ENCODE results near the gene FICD. TPM values are rescaled to one million over a fixed set of nuclear protein-coding genes. Genes with fewer than 3 reads are reported as not detected.

The FICD gene
- total and polyA plus RNA-seq, 2 donors (not counting 1 experiment from before 2014, with no cell fraction given), result 1.2 to 9.1 TPM

DNA sequence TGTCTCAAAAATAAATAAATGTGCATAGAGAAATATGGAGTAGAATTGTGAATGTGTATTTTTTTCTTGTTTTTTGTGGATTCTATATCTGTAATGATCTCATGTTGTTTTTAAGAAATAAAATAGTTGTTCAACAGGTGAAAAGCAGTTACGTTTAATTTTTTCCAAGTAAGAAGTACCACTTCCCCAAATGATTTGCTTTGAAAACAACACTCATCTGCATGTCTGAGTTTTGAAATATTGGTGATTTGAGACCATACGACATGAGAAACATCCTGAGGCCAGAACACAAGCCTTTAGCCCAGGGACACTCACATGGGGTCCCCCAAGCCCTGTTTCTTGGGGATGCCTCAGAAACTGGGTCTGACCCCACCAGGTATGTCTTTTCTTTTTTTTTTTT lies 4.2 kb upstream of the FICD start:
- H3K4me2 ChIP-seq (replicated peaks; ENCODE audit: low read depth, low read length, poor library complexity, severe bottlenecking), result peak overlapping the region; percentile 59

More for the DNA sequence above, 4.2 kb upstream of the FICD start:
- H3K4me3 ChIP-seq (ENCODE audit: control extremely low read depth in 1 of 5, extremely low read depth in 1 of 5, insufficient read depth in 1 of 5, low read depth in 2 of 5, low read length in 4 of 5), result no peak overlapping the region
- H3K27me3 ChIP-seq (replicated peaks in 1 of 4; ENCODE audit: control extremely low read depth in 1 of 4, control insufficient read depth in 3 of 4, insufficient read depth in 4 of 4, low read length in 3 of 4), result peaks cover 0 to under 1% (median 0%) of the 10 kb centered on the region in 4 experiments
- no peaks in the 10 kb centered on the region for H4K20me1 ChIP-seq (ENCODE audit: control insufficient read depth, insufficient read depth, low read length, poor library complexity, severe bottlenecking)
- no peaks in the 10 kb centered on the region for H3K9me3 ChIP-seq (ENCODE audit: control extremely low read depth in 1 of 3, control insufficient read depth in 2 of 3, insufficient read depth in 1 of 3, low read length in 2 of 3)
- DNase-seq (peak; percentile 43), ATAC-seq (ENCODE audit: low read depth) (no peak)
- H3K27me3 Mint-ChIP-seq, result peaks cover 5% of the 10 kb centered on the region
- ChIA-PET POLR2A (interaction anchor here (0.7 kb wide), 1 partner anchor 14 kb away, joined by 3 read pairs; no protein-coding TSS in a partner anchor), CTCF (interaction anchor here (0.6 to 3.0 kb wide), 7 partner anchors 9 to 831 kb away, joined by 3 to 30 read pairs (median 6); no protein-coding TSS in a partner anchor)
- H3K9ac ChIP-seq (ENCODE audit: low read length), result no peak overlapping the region
- peaks cover 10 to 22% of the 10 kb centered on the region in 2 donors for H3K4me1 ChIP-seq (ENCODE audit: control insufficient read depth in 2 of 2, insufficient read depth in 2 of 2, low read length in 2 of 2)
- H2AFZ ChIP-seq (ENCODE audit: insufficient read depth, low read depth, low read length, poor library complexity, severe bottlenecking), result peak overlapping the region; percentile 43
- H3K9me3 Mint-ChIP-seq (ENCODE audit: insufficient read depth), result no peaks in the 10 kb centered on the region
- TF ChIP-seq EZH2 (IDR thresholded peaks at IDR 0.05; ENCODE audit: borderline replicate concordance, insufficient read depth, low read depth, low read length, poor library complexity, severe bottlenecking), result no peak
- TF ChIP-seq, protein P1, sequence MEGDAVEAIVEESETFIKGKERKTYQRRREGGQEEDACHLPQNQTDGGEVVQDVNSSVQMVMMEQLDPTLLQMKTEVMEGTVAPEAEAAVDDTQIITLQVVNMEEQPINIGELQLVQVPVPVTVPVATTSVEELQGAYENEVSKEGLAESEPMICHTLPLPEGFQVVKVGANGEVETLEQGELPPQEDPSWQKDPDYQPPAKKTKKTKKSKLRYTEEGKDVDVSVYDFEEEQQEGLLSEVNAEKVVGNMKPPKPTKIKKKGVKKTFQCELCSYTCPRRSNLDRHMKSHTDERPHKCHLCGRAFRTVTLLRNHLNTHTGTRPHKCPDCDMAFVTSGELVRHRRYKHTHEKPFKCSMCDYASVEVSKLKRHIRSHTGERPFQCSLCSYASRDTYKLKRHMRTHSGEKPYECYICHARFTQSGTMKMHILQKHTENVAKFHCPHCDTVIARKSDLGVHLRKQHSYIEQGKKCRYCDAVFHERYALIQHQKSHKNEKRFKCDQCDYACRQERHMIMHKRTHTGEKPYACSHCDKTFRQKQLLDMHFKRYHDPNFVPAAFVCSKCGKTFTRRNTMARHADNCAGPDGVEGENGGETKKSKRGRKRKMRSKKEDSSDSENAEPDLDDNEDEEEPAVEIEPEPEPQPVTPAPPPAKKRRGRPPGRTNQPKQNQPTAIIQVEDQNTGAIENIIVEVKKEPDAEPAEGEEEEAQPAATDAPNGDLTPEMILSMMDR (IDR thresholded peaks at IDR 0.05), result no peak
- H3K79me2 ChIP-seq (ENCODE audit: control insufficient read depth, insufficient read depth, low read length), result peaks cover 4% of the 10 kb centered on the region
- intact Hi-C loops (cut with micrococcal nuclease), result loop anchor here (5.0 kb wide), 1 partner anchor 609 kb away; no protein-coding TSS in a partner anchor
- 67% methylated on average over 1 of the region's 2 CpGs for WGBS (ENCODE audit: insufficient coverage)
- H3K4me1 Mint-ChIP-seq, result peaks cover 29% of the 10 kb centered on the region
- H3K36me3 ChIP-seq (replicated peaks in 1 of 2; ENCODE audit: control extremely low read depth in 1 of 2, control insufficient read depth in 1 of 2, extremely low read depth in 1 of 2, insufficient read depth in 2 of 2, low read length in 1 of 2), result no peaks in the 10 kb centered on the region
- H3K4me3 Mint-ChIP-seq, result peak overlapping the region; percentile 87
- H3K27ac Mint-ChIP-seq, result peak overlapping the region; percentile 67
- H3K27ac ChIP-seq (ENCODE audit: low read length in 2 of 2), result no peak overlapping the region
